Tibial nerve (tissue), 4 donors: Measurements from ENCODE around the gene NFKBIZ. TPM values are rescaled to one million over a fixed set of nuclear protein-coding genes. Genes with fewer than 3 reads are reported as not detected.

Source experiments
- DNase-seq, 2 donors: peaks; one replicate each; pipeline ENCODE4 v3.0.0-alpha.2; 2019; ENCODE audit warnings: low spot score in 2 of 2
- H3K27ac ChIP-seq, 4 donors: fragments of 200-600 bp; sonication (generic) in 3 of 4; one replicate each; pipeline ENCODE4 v1.5.1; 2017 to 2019; ENCODE audit warnings: mild to moderate bottlenecking in 1 of 4
- H3K27me3 ChIP-seq, 2 donors: fragments of 200-600 bp; sonication (generic) in 1 of 2; one replicate each; pipeline versions ENCODE4 v1.5.1 to v1.6.0; 2017 to 2019
- H3K36me3 ChIP-seq, 3 donors: fragments of 200-600 bp; sonication (generic); one replicate each; pipeline ENCODE4 v1.5.1; 2018 to 2019
- H3K4me1 ChIP-seq, 4 donors: fragments of 200-600 bp; sonication (generic) in 3 of 4; one replicate each; pipeline ENCODE4 v1.5.1; 2017 to 2019
- H3K4me3 ChIP-seq, 4 donors: fragments of 200-600 bp; sonication (generic) in 3 of 4; one replicate each; pipeline ENCODE4 v1.5.1; 2017 to 2019; ENCODE audit warnings: mild to moderate bottlenecking in 1 of 4, moderate library complexity in 1 of 4
- H3K9me3 ChIP-seq, 4 donors: fragments of 200-600 bp; sonication (generic) in 3 of 4; one replicate each; pipeline ENCODE4 v1.5.1; 2017 to 2019
- EP300 ChIP-seq, 2 donors: sonication (generic); formaldehyde crosslinking; IDR thresholded peaks; one replicate each; pipeline ENCODE4 v1.6.1; 2017; ENCODE audit warnings: antibody characterized with exemption in 2 of 2, mild to moderate bottlenecking in 1 of 2
- POLR2A ChIP-seq, 2 donors: fragments of 450-650 bp; IDR thresholded peaks; one replicate each; pipeline ENCODE4 v1.6.1; 2017; ENCODE audit warnings: antibody characterized with exemption in 2 of 2, mild to moderate bottlenecking in 2 of 2, moderate library complexity in 2 of 2
- WGBS, 2 donors: methylation state at CpG; one replicate each; pipeline ENCODE4 v1.1.5; 2018; 5-methylcytosine and 5-hydroxymethylcytosine counted together
- total RNA-seq, 4 donors: library from RNA; depleted of rRNA; stranded (reverse); fragments of >200 nt; gene quantifications; one replicate each; pipeline ENCODE4 v1.1.0, GENCODE V29; 2016
- TF ChIP-seq, protein P1 (sequence below), 5 experiments: fragments of 200-600 bp in 3 of 5; fragments of 450-650 bp in 2 of 5; sonication (generic) in 3 of 5; IDR thresholded peaks; one replicate each; pipeline ENCODE4 v1.5.1; 2016 to 2019; ENCODE audit warnings: antibody characterized with exemption in 5 of 5, mild to moderate bottlenecking in 3 of 5, moderate library complexity in 2 of 5

The NFKBIZ gene
- total RNA-seq, 4 donors from 2014 or later = 81.3 to 161 (median 95.1) TPM

DNA sequence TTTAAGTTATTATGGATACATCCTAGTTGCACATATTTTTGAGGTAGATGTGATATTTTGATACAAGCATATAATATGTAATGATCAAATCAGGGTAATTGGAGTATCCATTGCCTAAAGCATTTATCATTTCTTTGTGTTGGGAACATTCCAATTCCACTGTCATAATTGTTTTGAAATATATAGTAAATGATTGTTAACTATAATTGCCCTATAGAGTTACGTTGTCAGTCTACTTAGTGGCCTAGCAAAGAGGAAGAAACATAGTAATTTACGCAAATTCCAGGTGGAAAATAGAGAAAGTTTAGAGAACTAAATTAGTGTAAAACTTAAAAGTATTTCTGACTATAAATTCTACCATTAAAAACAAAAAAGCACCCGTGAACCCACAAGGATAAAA lies 45.4 kb upstream of the NFKBIZ start:
- no peaks in the 10 kb centered on the region for H3K9me3 ChIP-seq
- H3K36me3 ChIP-seq = peaks cover 0 to 38% (median 0%) of the 10 kb centered on the region in 3 donors
- H3K27me3 ChIP-seq = no peaks in the 10 kb centered on the region
- WGBS, 2 donors = 90% methylated on average over 3 of the region's 3 CpGs
- TF ChIP-seq POLR2A (IDR thresholded peaks at IDR 0.05) (no peak), EP300 (IDR thresholded peaks at IDR 0.05) (no peak)
- TF ChIP-seq, protein P1, sequence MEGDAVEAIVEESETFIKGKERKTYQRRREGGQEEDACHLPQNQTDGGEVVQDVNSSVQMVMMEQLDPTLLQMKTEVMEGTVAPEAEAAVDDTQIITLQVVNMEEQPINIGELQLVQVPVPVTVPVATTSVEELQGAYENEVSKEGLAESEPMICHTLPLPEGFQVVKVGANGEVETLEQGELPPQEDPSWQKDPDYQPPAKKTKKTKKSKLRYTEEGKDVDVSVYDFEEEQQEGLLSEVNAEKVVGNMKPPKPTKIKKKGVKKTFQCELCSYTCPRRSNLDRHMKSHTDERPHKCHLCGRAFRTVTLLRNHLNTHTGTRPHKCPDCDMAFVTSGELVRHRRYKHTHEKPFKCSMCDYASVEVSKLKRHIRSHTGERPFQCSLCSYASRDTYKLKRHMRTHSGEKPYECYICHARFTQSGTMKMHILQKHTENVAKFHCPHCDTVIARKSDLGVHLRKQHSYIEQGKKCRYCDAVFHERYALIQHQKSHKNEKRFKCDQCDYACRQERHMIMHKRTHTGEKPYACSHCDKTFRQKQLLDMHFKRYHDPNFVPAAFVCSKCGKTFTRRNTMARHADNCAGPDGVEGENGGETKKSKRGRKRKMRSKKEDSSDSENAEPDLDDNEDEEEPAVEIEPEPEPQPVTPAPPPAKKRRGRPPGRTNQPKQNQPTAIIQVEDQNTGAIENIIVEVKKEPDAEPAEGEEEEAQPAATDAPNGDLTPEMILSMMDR (IDR thresholded peaks at IDR 0.05) = no peak
- H3K4me1 ChIP-seq = peaks cover 0 to 14% (median 0%) of the 10 kb centered on the region in 4 donors
- peak overlapping the region in 1 of 4 donors; percentile 37 for H3K27ac ChIP-seq
- no peak for DNase-seq
- no peak overlapping the region for H3K4me3 ChIP-seq

DNA sequence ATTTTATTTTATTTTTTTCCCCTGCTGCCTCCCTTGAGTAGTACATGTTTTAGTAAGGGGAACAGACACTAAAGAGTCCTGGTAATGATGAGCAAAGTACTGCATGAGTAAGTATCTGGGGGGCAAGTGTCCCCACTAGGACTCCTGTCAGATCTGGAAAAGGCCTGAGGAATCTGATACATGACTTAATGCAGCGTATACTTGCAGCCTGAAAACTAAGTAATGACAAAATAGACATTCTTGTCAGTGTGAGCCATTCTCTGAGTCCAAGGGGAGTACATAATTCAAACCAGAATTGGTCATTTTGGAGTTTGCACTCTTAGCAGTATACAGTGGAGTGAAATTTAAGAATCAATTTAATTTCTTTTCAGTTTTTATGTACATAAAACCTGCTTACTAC lies 42.8 kb upstream of the NFKBIZ start:
- Histone ChIP-seq H3K27ac (no peak overlapping the region), H3K9me3 (no peaks in the 10 kb centered on the region), H3K27me3 (no peaks in the 10 kb centered on the region), H3K4me3 (no peak overlapping the region), H3K4me1 (peaks cover 0 to 27% (median 3%) of the 10 kb centered on the region in 4 donors), H3K36me3 (peaks cover 0 to 27% (median 0%) of the 10 kb centered on the region in 3 donors)
- 67 to 75% methylated on average over 1 of the region's 1 CpG for WGBS, 2 donors
- DNase-seq = no peak
- TF ChIP-seq, protein P1 (IDR thresholded peaks at IDR 0.05) = no peak
- no peak for TF ChIP-seq EP300 (IDR thresholded peaks at IDR 0.05)
- no peak for TF ChIP-seq POLR2A (IDR thresholded peaks at IDR 0.05)

DNA sequence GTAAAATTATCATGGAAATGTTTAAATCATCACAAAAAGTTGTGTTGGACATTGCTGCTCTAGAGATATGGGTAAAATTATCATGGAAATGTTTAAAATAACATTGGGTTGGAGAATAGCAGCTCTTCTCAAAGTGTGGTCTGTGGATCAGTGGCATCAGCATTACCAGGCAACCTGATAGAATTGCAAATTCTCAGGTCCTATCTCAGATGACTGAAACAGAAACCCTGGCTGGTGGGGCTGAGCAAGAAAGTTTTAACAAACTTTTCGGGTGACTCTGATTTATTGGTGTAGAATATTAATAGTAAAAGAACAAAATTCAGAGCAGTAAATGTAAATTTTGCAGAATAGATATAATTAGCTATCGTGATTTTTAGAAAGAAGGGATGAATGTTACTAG lies 41.4 kb upstream of the NFKBIZ start:
- Histone ChIP-seq H3K27me3 (no peaks in the 10 kb centered on the region), H3K27ac (no peak overlapping the region), H3K4me1 (peaks cover 0 to 27% (median 3%) of the 10 kb centered on the region in 4 donors), H3K4me3 (no peak overlapping the region), H3K36me3 (peaks cover 0 to 19% (median 0%) of the 10 kb centered on the region in 3 donors), H3K9me3 (no peaks in the 10 kb centered on the region)
- 84 to 92% methylated on average over 2 of the region's 2 CpGs for WGBS, 2 donors
- no peak for TF ChIP-seq EP300 (IDR thresholded peaks at IDR 0.05)
- TF ChIP-seq, protein P1 (IDR thresholded peaks at IDR 0.05) = no peak
- TF ChIP-seq POLR2A (IDR thresholded peaks at IDR 0.05) = no peak
- no peak for DNase-seq

DNA sequence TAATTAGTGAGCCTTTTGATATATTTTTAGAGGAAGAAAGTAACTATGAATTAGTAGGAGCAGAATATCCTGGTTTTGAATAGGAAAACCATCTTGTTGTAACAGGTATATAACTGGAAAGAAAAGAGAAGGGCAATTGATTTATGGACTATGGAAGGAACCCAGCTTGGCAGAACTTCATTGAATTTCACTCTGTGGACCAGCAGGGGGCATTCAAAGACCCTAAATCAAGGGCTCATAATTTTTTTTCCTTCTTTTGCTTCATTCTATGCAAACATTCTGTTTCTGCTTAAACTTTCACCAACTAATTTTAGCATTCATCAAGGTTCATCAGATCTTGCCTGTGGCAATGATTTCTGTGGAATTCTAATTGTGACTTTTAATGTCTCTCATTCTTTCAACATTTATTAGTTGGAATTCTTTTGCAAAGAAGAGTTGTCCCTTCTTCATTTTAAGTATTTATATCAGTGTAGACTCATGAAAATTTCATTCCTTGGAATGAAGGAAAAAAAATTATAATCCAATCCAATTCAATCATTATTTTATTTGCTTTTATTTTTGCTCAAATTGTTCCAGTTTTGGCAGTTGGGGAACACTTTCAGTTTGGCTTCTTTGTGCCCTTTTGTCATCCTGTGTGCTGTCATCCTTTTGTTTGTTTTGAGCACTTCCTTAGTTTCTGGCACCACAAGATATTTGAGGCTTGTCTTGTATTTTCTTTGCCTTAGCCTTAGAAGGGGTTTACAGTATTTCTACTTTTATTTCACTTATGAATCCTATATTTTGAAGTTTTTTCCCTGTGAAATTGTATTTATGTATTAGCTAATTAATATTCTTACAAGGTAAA lies 39.9 kb upstream of the NFKBIZ start:
- no peak for TF ChIP-seq EP300 (IDR thresholded peaks at IDR 0.05)
- TF ChIP-seq, protein P1 (IDR thresholded peaks at IDR 0.05) = peak; percentile 50 to 71 (median 64)
- H3K4me3 ChIP-seq = no peak overlapping the region
- H3K27me3 ChIP-seq = no peaks in the 10 kb centered on the region
- no peak for DNase-seq
- no peaks in the 10 kb centered on the region for H3K9me3 ChIP-seq
- H3K4me1 ChIP-seq = peaks cover 0 to 35% (median 3%) of the 10 kb centered on the region in 4 donors
- peaks cover 0 to 19% (median 0%) of the 10 kb centered on the region in 3 donors for H3K36me3 ChIP-seq
- H3K27ac ChIP-seq = peak overlapping the region in 2 of 4 donors; percentile 8 to 35

DNA sequence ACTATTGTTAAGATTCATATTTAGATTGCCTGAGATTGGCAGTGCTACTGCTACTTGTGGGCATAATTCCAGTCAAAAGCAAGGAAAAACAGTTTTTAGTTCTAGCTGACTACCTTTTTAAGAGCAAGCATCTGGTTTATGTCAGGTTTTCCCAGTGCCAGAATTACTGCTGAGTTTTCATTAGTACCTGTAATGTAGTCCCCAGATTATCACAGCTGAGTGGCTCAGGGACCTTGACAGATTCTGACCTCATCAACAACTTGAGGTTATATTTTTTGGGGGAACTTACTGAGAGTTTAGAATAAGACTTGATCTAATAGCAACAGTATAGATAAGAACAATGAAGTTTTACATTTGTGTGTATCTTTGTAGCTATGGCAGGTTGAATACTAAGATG lies 39.3 kb upstream of the NFKBIZ start:
- no peak for DNase-seq
- H3K36me3 ChIP-seq = peaks cover 0 to 19% (median 0%) of the 10 kb centered on the region in 3 donors
- H3K4me3 ChIP-seq = no peak overlapping the region
- no peaks in the 10 kb centered on the region for H3K9me3 ChIP-seq
- H3K4me1 ChIP-seq = peaks cover 0 to 29% (median 3%) of the 10 kb centered on the region in 4 donors
- TF ChIP-seq EP300 (IDR thresholded peaks at IDR 0.05) = no peak
- TF ChIP-seq POLR2A (IDR thresholded peaks at IDR 0.05) = no peak
- TF ChIP-seq, protein P1 (IDR thresholded peaks at IDR 0.05) = no peak
- H3K27ac ChIP-seq = peak overlapping the region in 2 of 4 donors; percentile 8 to 35
- no peaks in the 10 kb centered on the region for H3K27me3 ChIP-seq
